Natural killer cell (primary cell): ENCODE measurements around the gene WDFY1. TPM values are rescaled to one million over a fixed set of nuclear protein-coding genes. Genes with fewer than 3 reads are reported as not detected.

Source experiments
- ATAC-seq, 3 donors: fragments of 150-1000 bp in 2 of 3; fragments of 200-7000 bp in 1 of 3; cut with Tn5 transposase; 1 replicate in 1 of 3; 2 replicates in 2 of 3; pipeline ENCODE4 v1.10.0; 2021; ENCODE audit warnings: mild to moderate bottlenecking in 2 of 3, moderate library complexity in 2 of 3
- DNase-seq, 2 donors: peaks; one replicate each; pipeline versions ENCODE4 v3.0.0 to v3.0.0-alpha.2; 2013 to 2021; ENCODE audit warnings: mixed read lengths in 1 of 2
- H3K27ac ChIP-seq: one replicate; pipeline ENCODE4 v1.5.1; 2013; ENCODE audit warnings: mild to moderate bottlenecking, low read length
- H3K27me3 ChIP-seq: one replicate; pipeline ENCODE4 v1.6.1; 2013; ENCODE audit warnings: low read length; ENCODE audit not compliant: control insufficient read depth, insufficient read depth
- H3K36me3 ChIP-seq: one replicate; pipeline ENCODE4 v1.6.1; 2013; ENCODE audit warnings: low read length; ENCODE audit not compliant: control insufficient read depth, insufficient read depth
- H3K4me1 ChIP-seq: one replicate; pipeline ENCODE4 v1.6.1; 2013; ENCODE audit warnings: low read length; ENCODE audit not compliant: control insufficient read depth, insufficient read depth
- H3K4me3 ChIP-seq: one replicate; pipeline ENCODE4 v1.5.1; 2013; ENCODE audit warnings: low read length
- H3K9me3 ChIP-seq: one replicate; pipeline ENCODE4 v1.6.1; 2013; ENCODE audit warnings: low read length; ENCODE audit not compliant: control insufficient read depth, insufficient read depth
- H3K27ac Mint-ChIP-seq, 2 donors: one replicate each; pipeline ENCODE4 v1.8.0; 2022; ENCODE audit warnings: mild to moderate bottlenecking in 2 of 2, mixed read lengths in 2 of 2, moderate library complexity in 1 of 2
- H3K27me3 Mint-ChIP-seq, 2 donors: one replicate each; pipeline ENCODE4 v1.8.0; 2022; ENCODE audit warnings: low read depth in 2 of 2, mixed read lengths in 2 of 2
- H3K36me3 Mint-ChIP-seq: one replicate; pipeline ENCODE4 v1.8.0; 2022; ENCODE audit warnings: mixed read lengths
- H3K4me1 Mint-ChIP-seq, 2 donors: one replicate each; pipeline ENCODE4 v1.8.0; 2022; ENCODE audit warnings: mixed read lengths in 2 of 2
- H3K4me3 Mint-ChIP-seq: one replicate; pipeline ENCODE4 v1.8.0; 2022; ENCODE audit warnings: mild to moderate bottlenecking, moderate library complexity, mixed read lengths
- H3K9me3 Mint-ChIP-seq, 2 donors: one replicate each; pipeline ENCODE4 v1.8.0; 2022; ENCODE audit warnings: mixed read lengths in 2 of 2
- WGBS: methylation state at CpG from one replicate; pipeline ENCODE4 v1.1.7; 2013; ENCODE audit warnings: missing lambda C conversion rate; ENCODE audit not compliant: insufficient coverage; 5-methylcytosine and 5-hydroxymethylcytosine counted together
- intact Hi-C: fragments of 100-400 bp; cut with micrococcal nuclease; formaldehyde crosslinking; loops from one replicate; pipeline ENCODE4 v1.14.2; 2022
- total RNA-seq, 4 donors: library from RNA; stranded (reverse); fragments of 120-200 nt in 1 of 4; gene quantifications; one replicate each; pipeline versions ENCODE4 v1.2.3 to v1.2.4, GENCODE V29; 2013 to 2022
- TF ChIP-seq, protein P1 (sequence below): fragments of 200-600 bp; IDR thresholded peaks from one replicate; pipeline ENCODE4 v1.8.0; 2022; ENCODE audit warnings: antibody characterized with exemption

The WDFY1 gene
- total RNA-seq, 3 donors from 2014 or later (not counting 1 experiment from before 2014, with no cell fraction given), result 90.2 to 96.2 (median 92.0) TPM

DNA sequence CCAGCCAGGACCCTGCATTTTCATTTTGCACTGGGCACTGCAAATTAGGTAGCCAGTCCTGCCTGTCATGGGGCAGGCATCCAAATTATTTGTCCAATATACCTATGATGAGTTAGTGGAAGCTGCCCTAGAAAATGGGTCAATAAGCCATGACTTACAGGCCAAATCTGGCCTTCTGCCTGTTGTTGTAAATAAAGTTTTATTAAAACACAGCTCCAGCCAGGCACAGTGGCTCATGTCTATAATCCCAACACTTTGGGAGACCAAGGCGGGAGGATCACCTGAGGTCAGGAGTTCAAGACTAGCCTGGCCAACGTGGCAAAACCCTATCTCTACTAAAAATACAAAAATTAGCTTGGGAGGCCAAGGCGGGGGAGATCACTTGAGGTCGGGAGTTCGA lies 116.0 kb downstream of the WDFY1 start:
- Mint-ChIP-seq H3K4me3 (no peak overlapping the region), H3K9me3 (no peaks in the 10 kb centered on the region), H3K27ac (no peak overlapping the region), H3K36me3 (no peaks in the 10 kb centered on the region), H3K4me1 (peaks cover 5 to 8% of the 10 kb centered on the region in 2 donors), H3K27me3 (no peaks in the 10 kb centered on the region)
- ATAC-seq (no peak), DNase-seq (no peak)
- TF ChIP-seq, protein P1, sequence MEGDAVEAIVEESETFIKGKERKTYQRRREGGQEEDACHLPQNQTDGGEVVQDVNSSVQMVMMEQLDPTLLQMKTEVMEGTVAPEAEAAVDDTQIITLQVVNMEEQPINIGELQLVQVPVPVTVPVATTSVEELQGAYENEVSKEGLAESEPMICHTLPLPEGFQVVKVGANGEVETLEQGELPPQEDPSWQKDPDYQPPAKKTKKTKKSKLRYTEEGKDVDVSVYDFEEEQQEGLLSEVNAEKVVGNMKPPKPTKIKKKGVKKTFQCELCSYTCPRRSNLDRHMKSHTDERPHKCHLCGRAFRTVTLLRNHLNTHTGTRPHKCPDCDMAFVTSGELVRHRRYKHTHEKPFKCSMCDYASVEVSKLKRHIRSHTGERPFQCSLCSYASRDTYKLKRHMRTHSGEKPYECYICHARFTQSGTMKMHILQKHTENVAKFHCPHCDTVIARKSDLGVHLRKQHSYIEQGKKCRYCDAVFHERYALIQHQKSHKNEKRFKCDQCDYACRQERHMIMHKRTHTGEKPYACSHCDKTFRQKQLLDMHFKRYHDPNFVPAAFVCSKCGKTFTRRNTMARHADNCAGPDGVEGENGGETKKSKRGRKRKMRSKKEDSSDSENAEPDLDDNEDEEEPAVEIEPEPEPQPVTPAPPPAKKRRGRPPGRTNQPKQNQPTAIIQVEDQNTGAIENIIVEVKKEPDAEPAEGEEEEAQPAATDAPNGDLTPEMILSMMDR, result no peak
- no peaks in the 10 kb centered on the region for H3K9me3 ChIP-seq
- no peaks in the 10 kb centered on the region for H3K4me1 ChIP-seq
- intact Hi-C loops, result no loop called here
- no peak overlapping the region for H3K4me3 ChIP-seq
- no peak overlapping the region for H3K27ac ChIP-seq
- 94% methylated on average over 5 of the region's 5 CpGs for WGBS
- H3K27me3 ChIP-seq, result no peaks in the 10 kb centered on the region
- H3K36me3 ChIP-seq, result no peaks in the 10 kb centered on the region

DNA sequence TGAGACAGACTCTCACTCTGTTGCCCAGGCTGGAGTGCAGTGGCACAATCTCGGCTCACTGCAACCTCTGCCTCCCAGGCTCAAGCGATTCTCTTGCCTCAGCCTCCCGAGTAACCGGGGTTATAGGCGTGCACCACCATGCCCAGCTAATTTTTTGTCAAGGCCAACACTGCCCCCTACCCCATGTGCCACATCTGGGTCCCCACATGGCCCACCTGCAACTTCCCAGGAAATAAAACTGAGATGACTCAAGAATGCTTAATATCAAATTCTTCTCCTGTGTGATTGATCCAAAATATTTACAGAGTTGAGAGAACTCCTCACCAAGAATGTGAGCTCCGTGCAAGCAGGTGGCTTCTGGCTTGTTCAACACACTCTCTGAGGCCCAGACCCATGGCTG lies 116.8 kb downstream of the WDFY1 start:
- no peak for ATAC-seq
- H3K36me3 ChIP-seq, result no peaks in the 10 kb centered on the region
- WGBS, result 97% methylated on average over 6 of the region's 6 CpGs
- Mint-ChIP-seq H3K27me3 (no peaks in the 10 kb centered on the region), H3K4me1 (peaks cover 5 to 8% of the 10 kb centered on the region in 2 donors), H3K4me3 (no peak overlapping the region), H3K9me3 (no peaks in the 10 kb centered on the region), H3K36me3 (no peaks in the 10 kb centered on the region), H3K27ac (no peak overlapping the region)
- no peak overlapping the region for H3K4me3 ChIP-seq
- intact Hi-C loops, result no loop called here
- H3K9me3 ChIP-seq, result no peaks in the 10 kb centered on the region
- TF ChIP-seq, protein P1, result no peak
- no peaks in the 10 kb centered on the region for H3K4me1 ChIP-seq
- no peaks in the 10 kb centered on the region for H3K27me3 ChIP-seq
- no peak for DNase-seq
- no peak overlapping the region for H3K27ac ChIP-seq

DNA sequence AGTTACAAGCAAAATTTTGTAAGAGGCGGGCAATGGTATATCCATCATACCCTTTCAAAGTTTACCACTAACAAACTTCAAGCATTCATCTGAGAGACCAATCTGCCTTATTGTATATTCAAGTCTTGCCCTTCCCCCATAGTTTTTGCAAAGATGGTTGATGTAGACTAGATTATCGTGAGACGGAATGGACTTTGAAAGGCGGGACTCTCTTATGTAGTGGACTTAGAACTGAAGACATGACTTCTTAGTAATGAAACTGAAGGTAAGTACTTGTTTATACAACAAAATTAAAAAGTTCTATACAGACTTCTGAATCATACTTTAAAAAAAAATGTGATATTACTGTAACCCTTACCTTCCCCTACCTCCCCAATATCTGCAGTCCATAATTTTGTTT lies 118.1 kb downstream of the WDFY1 start:
- Mint-ChIP-seq H3K9me3 (no peaks in the 10 kb centered on the region), H3K36me3 (no peaks in the 10 kb centered on the region), H3K4me3 (no peak overlapping the region), H3K4me1 (peaks cover 5 to 8% of the 10 kb centered on the region in 2 donors), H3K27ac (no peak overlapping the region), H3K27me3 (no peaks in the 10 kb centered on the region)
- Histone ChIP-seq H3K4me3 (no peak overlapping the region), H3K27ac (no peak overlapping the region), H3K4me1 (no peaks in the 10 kb centered on the region), H3K27me3 (no peaks in the 10 kb centered on the region), H3K9me3 (no peaks in the 10 kb centered on the region), H3K36me3 (no peaks in the 10 kb centered on the region)
- intact Hi-C loops, result no loop called here
- WGBS, result 50% methylated on average over 2 of the region's 4 CpGs
- ATAC-seq (no peak), DNase-seq (no peak)
- TF ChIP-seq, protein P1, result no peak

Other genes starting within 250 kb of the WDFY1 start
- 1 to 10 TPM; 4.5 to 5.2 (median 5.0) TPM for gene AP1S3, start 107.8 kb downstream of the WDFY1 start, total RNA-seq
- gene MRPL44, start 12.1 kb upstream of the WDFY1 start, total RNA-seq, result 10 to 100 TPM; 27.6 to 35.1 (median 31.0) TPM
- gene SERPINE2, start 94.0 kb upstream of the WDFY1 start, total RNA-seq, result 10 to 100 TPM in 1 of 3 donors, 1 to 10 TPM in 2; 3.5 to 14.6 (median 8.4) TPM